PC-3 (cell line): ENCODE results near the gene RFC2. TPM values are rescaled to one million over a fixed set of nuclear protein-coding genes. Genes with fewer than 3 reads are reported as not detected.

Experiments used
- ATAC-seq: fragments of 200-7000 bp; cut with Tn5 transposase; 2 replicates; pipeline ENCODE4 v1.9.1; 2020; ENCODE audit warnings: mild to moderate bottlenecking, moderate library complexity
- BruUV-seq: library from RNA; stranded (reverse); fragments of 400-500 nt; replicated peaks from 2 replicates; lab custom pipeline; 2021; lab: Mats Ljungman, UMichigan
- CTCF ChIA-PET: fragments of 300-600 bp; sonication (Branson Sonifier 250); formaldehyde crosslinking; loops from one replicate; lab custom pipeline; 2022; ENCODE audit warnings: antibody characterized with exemption; lab: Charles Lee
- POLR2A ChIA-PET: fragments of 300-600 bp; sonication (Branson Sonifier 250); formaldehyde crosslinking; loops from one replicate; lab custom pipeline; 2022; ENCODE audit warnings: antibody characterized with exemption; ENCODE audit not compliant: unreplicated experiment; lab: Charles Lee
- DNase-seq: peaks from one replicate; pipeline ENCODE4 v3.0.0-alpha.2; 2015
- H2AFZ ChIP-seq: fragments of 300-600 bp; sonication (generic); 2 replicates; pipeline ENCODE4 v1.6.0; 2016; ENCODE audit warnings: antibody characterized with exemption, low read length
- H3F3A ChIP-seq: fragments of 300-600 bp; sonication (generic); one replicate; pipeline ENCODE4 v1.6.0; 2017; ENCODE audit warnings: antibody characterized with exemption, low read length, control low read depth, mild to moderate bottlenecking; ENCODE audit not compliant: unreplicated experiment
- H3K27ac ChIP-seq: fragments of 300-600 bp; sonication (generic); 2 replicates; pipeline ENCODE4 v1.5.1; 2016; ENCODE audit warnings: mild to moderate bottlenecking, low read length
- H3K27me3 ChIP-seq: fragments of 300-600 bp; sonication (generic); 2 replicates; pipeline ENCODE4 v1.6.1; 2016; ENCODE audit warnings: low read length, mixed read lengths
- H3K36me3 ChIP-seq: fragments of 300-600 bp; sonication (generic); 2 replicates; pipeline ENCODE4 v1.6.1; 2016; ENCODE audit warnings: low read depth, mixed run types, low read length, mixed read lengths
- H3K4me1 ChIP-seq: fragments of 300-600 bp; sonication (generic); 2 replicates; pipeline ENCODE4 v1.5.1; 2016; ENCODE audit warnings: low read length; ENCODE audit not compliant: insufficient read depth
- H3K4me2 ChIP-seq: fragments of 300-600 bp; sonication (generic); 2 replicates; pipeline ENCODE4 v1.6.0; 2016; ENCODE audit warnings: low read length
- H3K4me3 ChIP-seq: fragments of 300-600 bp; sonication (generic); 2 replicates; pipeline ENCODE4 v1.5.1; 2016; ENCODE audit warnings: mild to moderate bottlenecking, low read length, mixed read lengths
- H3K79me2 ChIP-seq: fragments of 300-600 bp; sonication (generic); 2 replicates; pipeline ENCODE4 v1.6.1; 2017; ENCODE audit warnings: low read length, mixed read lengths
- H3K9ac ChIP-seq: fragments of 300-600 bp; sonication (generic); 2 replicates; pipeline ENCODE4 v1.6.0; 2016; ENCODE audit warnings: mild to moderate bottlenecking, low read length
- H3K9me2 ChIP-seq: fragments of 300-600 bp; sonication (generic); replicated peaks from 2 replicates; pipeline ENCODE4 v1.6.1; 2016; ENCODE audit warnings: mixed run types, low read length, mixed read lengths
- H3K9me3 ChIP-seq: fragments of 300-600 bp; sonication (generic); 2 replicates; pipeline ENCODE4 v1.6.1; 2016; ENCODE audit warnings: low read length, mixed read lengths
- H4K20me1 ChIP-seq: fragments of 300-600 bp; sonication (generic); 2 replicates; pipeline ENCODE4 v1.6.1; 2016; ENCODE audit warnings: low read length, mixed read lengths
- EZH2 ChIP-seq: fragments of 300-600 bp; sonication (generic); IDR thresholded peaks from one replicate; pipeline ENCODE4 v1.6.1; 2017; ENCODE audit warnings: antibody characterized with exemption, mild to moderate bottlenecking, low read length; ENCODE audit not compliant: unreplicated experiment
- EZH2phosphoT487 ChIP-seq: fragments of 300-600 bp; sonication (generic); IDR thresholded peaks from 2 replicates; pipeline ENCODE4 v1.6.1; 2018; ENCODE audit warnings: mild to moderate bottlenecking, antibody characterized with exemption, low read length, borderline replicate concordance
- intact Hi-C: fragments of 100-400 bp; cut with micrococcal nuclease; formaldehyde crosslinking; loops from 2 replicates; pipeline ENCODE4 v1.9.0; 2023
- total RNA-seq: library from RNA; depleted of rRNA; stranded (reverse); fragments of >200 nt; gene quantifications from 2 replicates; pipeline ENCODE4 v1.2.3, GENCODE V29; 2014
- TF ChIP-seq, protein P1 (sequence below): fragments of 300-600 bp; sonication (generic); conservative IDR thresholded peaks from 2 replicates; pipeline ENCODE4 v1.5.1; 2017; ENCODE audit warnings: antibody characterized with exemption, low read depth, mild to moderate bottlenecking, low read length

Gene RFC2
- total RNA-seq, 1 experiment from 2014 or later, result 60.4 TPM

DNA sequence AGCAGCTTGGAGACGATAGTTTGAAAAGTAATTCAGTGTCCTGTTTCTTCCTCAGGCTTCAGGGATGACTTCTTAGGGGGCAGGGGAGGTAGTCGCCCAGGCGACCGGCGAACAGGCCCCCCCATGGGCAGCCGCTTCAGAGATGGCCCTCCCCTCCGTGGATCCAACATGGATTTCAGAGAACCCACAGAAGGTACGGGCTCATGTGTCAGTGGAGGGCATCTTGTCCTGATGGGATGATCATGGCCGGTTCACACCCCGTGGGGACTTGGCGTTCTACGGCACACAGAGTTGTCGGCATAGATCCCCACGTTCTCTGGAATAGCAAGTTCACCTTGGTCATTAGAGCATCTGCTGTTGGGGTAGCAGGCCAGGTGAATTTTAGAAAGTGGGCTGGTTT is 59.5 kb downstream of the RFC2 start:
- H3K4me2 ChIP-seq, result no peak overlapping the region
- no peak for TF ChIP-seq EZH2
- TF ChIP-seq EZH2phosphoT487, result no peak
- TF ChIP-seq, protein P1, sequence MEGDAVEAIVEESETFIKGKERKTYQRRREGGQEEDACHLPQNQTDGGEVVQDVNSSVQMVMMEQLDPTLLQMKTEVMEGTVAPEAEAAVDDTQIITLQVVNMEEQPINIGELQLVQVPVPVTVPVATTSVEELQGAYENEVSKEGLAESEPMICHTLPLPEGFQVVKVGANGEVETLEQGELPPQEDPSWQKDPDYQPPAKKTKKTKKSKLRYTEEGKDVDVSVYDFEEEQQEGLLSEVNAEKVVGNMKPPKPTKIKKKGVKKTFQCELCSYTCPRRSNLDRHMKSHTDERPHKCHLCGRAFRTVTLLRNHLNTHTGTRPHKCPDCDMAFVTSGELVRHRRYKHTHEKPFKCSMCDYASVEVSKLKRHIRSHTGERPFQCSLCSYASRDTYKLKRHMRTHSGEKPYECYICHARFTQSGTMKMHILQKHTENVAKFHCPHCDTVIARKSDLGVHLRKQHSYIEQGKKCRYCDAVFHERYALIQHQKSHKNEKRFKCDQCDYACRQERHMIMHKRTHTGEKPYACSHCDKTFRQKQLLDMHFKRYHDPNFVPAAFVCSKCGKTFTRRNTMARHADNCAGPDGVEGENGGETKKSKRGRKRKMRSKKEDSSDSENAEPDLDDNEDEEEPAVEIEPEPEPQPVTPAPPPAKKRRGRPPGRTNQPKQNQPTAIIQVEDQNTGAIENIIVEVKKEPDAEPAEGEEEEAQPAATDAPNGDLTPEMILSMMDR, result no peak
- H3K27me3 ChIP-seq, result no peaks in the 10 kb centered on the region
- DNase-seq (no peak), ATAC-seq (no peak)
- CTCF ChIA-PET, result no interaction called here
- BruUV-seq, result no TSS peak
- intact Hi-C loops, result no loop called here
- H3K27ac ChIP-seq, result no peak overlapping the region
- H3K4me3 ChIP-seq, result no peak overlapping the region
- peaks cover 7% of the 10 kb centered on the region; the same call in 1 of the 2 replicates for H3K79me2 ChIP-seq
- POLR2A ChIA-PET, result no interaction called here
- H3F3A ChIP-seq, result no peaks in the 10 kb centered on the region
- 0 out of 2 replicates have a peak, but pooled peaks cover 2% of the 10 kb centered on the region for H4K20me1 ChIP-seq
- peaks cover 47% of the 10 kb centered on the region for H3K36me3 ChIP-seq
- no peak overlapping the region for H2AFZ ChIP-seq
- no peak overlapping the region for H3K9ac ChIP-seq
- no peaks in the 10 kb centered on the region for H3K9me3 ChIP-seq
- H3K4me1 ChIP-seq, result 0 out of 2 replicates have a peak, but pooled peaks cover under 1% of the 10 kb centered on the region
- H3K9me2 ChIP-seq, result no peaks in the 10 kb centered on the region

DNA sequence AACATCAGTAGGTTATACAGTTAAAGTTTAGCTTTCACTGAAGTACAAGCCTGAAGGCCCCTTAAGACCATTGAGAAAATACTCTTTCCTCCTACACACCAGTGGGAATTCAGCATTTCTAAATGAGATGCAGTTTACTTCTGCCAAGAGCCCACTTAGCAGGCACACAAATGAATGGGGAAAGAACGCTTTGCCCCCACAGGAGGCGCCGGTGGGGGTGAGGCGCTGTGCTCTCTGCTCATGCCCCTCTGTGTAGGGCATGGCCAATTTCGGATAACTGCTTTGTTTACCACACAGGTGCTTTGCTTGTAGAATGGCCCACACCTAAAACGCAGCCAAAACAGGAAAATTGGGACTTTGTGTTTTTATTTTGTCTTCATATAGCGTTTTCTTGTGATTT is 60.3 kb downstream of the RFC2 start:
- no peaks in the 10 kb centered on the region for H3K4me1 ChIP-seq
- no peaks in the 10 kb centered on the region for H3K9me2 ChIP-seq
- no peaks in the 10 kb centered on the region for H3F3A ChIP-seq
- CTCF ChIA-PET, result interaction anchor here (0.7 kb wide), 1 partner anchor 77 kb away, joined by 3 read pairs; no protein-coding TSS in a partner anchor
- no peaks in the 10 kb centered on the region for H3K27me3 ChIP-seq
- peaks cover 14% of the 10 kb centered on the region for H3K79me2 ChIP-seq
- no peak overlapping the region for H3K27ac ChIP-seq
- H4K20me1 ChIP-seq, result peaks cover 2% of the 10 kb centered on the region; the same call in 1 of the 2 replicates
- peaks cover 55% of the 10 kb centered on the region for H3K36me3 ChIP-seq
- H3K9ac ChIP-seq, result no peak overlapping the region
- H3K9me3 ChIP-seq, result no peaks in the 10 kb centered on the region
- no peak for TF ChIP-seq EZH2
- H3K4me3 ChIP-seq, result no peak overlapping the region
- DNase-seq, result no peak
- intact Hi-C loops, result no loop called here
- POLR2A ChIA-PET, result no interaction called here
- H3K4me2 ChIP-seq, result no peak overlapping the region
- BruUV-seq, result no TSS peak
- H2AFZ ChIP-seq, result no peak overlapping the region
- no peak for ATAC-seq

GRCh38 chr7:74193054-74193453 is 61.1 kb downstream of the RFC2 start:
- Histone ChIP-seq H3K4me2 (no peak overlapping the region), H3K79me2 (peaks cover 23% of the 10 kb centered on the region), H3K9me2 (no peaks in the 10 kb centered on the region), H2AFZ (no peak overlapping the region), H3K9me3 (no peaks in the 10 kb centered on the region), H4K20me1 (peaks cover 10% of the 10 kb centered on the region), H3K27me3 (no peaks in the 10 kb centered on the region), H3K36me3 (peaks cover 63% of the 10 kb centered on the region), H3K4me3 (no peak overlapping the region), H3K4me1 (no peaks in the 10 kb centered on the region), H3F3A (no peaks in the 10 kb centered on the region), H3K27ac (no peak overlapping the region), H3K9ac (no peak overlapping the region)
- DNase-seq (no peak), ATAC-seq (no peak)
- POLR2A ChIA-PET, result no interaction called here
- TF ChIP-seq EZH2phosphoT487 (no peak), EZH2 (no peak)
- TF ChIP-seq, protein P1, result no peak
- intact Hi-C loops, result no loop called here
- no TSS peak for BruUV-seq
- CTCF ChIA-PET, result no interaction called here
